Skin epidermis (tissue), 12 donors: ENCODE data around the gene RTP3.

Experiments
- H3K27ac ChIP-seq, 21 experiments: fragments of 200-600 bp; sonication (generic) in 11 of 21; one replicate each; pipeline ENCODE4 v1.5.0; 2020; ENCODE audit warnings: mild to moderate bottlenecking in 3 of 21, inconsistent platforms in 2 of 21, moderate library complexity in 2 of 21
- H3K4me3 ChIP-seq, 7 experiments: fragments of 200-600 bp; sonication (generic) in 2 of 7; one replicate each; pipeline ENCODE4 v1.5.0; 2020; ENCODE audit warnings: inconsistent platforms in 2 of 7, mild to moderate bottlenecking in 2 of 7, moderate library complexity in 1 of 7

The RTP3 gene

DNA sequence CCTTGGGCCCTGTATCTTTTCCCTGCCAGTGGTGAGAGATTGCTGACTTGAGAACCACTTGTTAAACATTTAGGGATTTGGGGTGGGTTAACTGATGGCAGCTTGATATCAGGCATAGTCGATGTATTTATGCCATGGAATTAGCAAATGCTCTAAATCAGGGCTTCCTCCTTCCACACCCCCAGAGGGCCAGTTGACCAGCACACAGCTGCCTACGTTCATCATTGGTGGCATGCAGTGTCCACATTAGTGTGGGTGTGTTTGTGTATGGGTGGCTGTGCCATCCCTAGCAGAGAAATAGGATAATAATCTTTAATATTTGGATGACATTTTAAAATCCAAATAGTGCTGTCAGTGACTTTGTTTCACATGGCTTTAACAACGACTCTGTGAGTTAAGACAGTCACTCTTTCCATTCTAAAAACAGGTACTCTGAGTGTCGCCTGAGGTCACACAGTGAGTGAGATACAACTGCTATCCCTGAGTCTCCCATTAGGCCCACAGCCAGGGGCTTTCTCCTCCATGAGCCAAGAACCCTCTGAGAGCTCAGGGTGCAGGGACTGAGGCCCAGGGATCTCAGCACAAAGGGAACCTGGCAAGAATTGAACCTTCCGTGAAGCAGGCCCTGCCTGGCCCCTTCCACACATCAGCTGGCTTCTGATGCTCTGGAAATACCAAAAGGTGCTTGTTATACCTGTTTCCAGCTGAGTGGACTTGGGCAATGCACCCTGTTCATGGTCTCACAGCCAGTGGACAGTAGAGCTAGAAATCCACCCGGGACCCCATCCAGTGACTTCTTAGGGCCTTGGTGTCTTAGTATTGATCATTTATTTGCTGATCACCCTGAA is 28.8 kb upstream of the RTP3 start:
- H3K4me3 ChIP-seq = no peak overlapping the region
- peak overlapping the region in 2 of 21 experiments; percentile 9 to 12 for H3K27ac ChIP-seq

GRCh38 chr3:46469680-46470357 is 28.0 kb upstream of the RTP3 start:
- H3K4me3 ChIP-seq = no peak overlapping the region
- H3K27ac ChIP-seq = peak overlapping the region in 2 of 21 experiments; percentile 9 to 12

- H3K4me3 ChIP-seq = no peak overlapping the region
- H3K27ac ChIP-seq = no peak overlapping the region
Measured at GRCh38 chr3:46470831-46471230, 26.9 kb upstream of the RTP3 start.

- Histone ChIP-seq H3K4me3 (no peak overlapping the region), H3K27ac (no peak overlapping the region)
Measured at GRCh38 chr3:46471371-46471914, 26.3 kb upstream of the RTP3 start.

- no peak overlapping the region for H3K27ac ChIP-seq
- no peak overlapping the region for H3K4me3 ChIP-seq
Measured at GRCh38 chr3:46472736-46473135, 25.0 kb upstream of the RTP3 start.

DNA sequence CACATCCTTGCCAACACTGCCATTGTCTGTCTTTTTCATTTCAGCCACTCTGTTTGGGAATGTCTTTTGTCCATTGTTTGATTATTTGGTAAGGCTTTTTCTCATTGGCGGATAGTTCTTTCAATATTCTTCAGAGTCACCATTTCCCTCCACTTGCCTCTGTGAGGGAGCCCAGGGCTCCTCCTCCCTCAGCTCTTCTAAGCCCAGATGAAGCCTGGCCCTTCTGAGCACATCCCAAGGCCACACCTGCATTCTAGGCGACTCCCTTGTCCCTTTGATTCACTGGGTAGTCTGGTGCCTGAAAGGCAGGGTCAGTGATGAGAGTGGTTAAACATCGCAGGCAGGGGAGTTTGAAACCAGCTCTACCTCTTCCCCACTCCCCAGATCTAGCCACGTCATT is 20.6 kb upstream of the RTP3 start:
- Histone ChIP-seq H3K27ac (no peak overlapping the region), H3K4me3 (no peak overlapping the region)

DNA sequence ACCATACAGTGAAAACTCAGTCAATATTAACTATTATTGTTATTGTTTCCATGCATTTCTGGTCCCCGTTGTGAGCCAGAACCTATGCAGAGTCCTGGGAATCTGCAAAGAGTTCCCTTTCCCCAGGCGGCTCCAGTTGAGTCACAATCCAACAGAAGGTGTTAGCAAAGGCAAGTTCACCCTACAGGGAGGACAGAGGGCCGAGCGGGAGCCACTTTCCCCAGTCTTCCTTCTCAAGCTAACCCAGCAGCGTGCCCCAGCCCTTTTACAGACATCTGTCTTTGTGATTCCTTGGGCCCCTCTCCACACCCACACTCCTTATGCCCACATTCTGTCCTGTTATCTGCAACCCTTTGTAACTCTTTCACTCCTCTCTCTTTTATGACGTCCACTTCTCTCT is 20.0 kb upstream of the RTP3 start:
- no peak overlapping the region for H3K27ac ChIP-seq
- no peak overlapping the region for H3K4me3 ChIP-seq

GRCh38 chr3:46478341-46478740 is 19.4 kb upstream of the RTP3 start:
- H3K27ac ChIP-seq = no peak overlapping the region
- H3K4me3 ChIP-seq = no peak overlapping the region

DNA sequence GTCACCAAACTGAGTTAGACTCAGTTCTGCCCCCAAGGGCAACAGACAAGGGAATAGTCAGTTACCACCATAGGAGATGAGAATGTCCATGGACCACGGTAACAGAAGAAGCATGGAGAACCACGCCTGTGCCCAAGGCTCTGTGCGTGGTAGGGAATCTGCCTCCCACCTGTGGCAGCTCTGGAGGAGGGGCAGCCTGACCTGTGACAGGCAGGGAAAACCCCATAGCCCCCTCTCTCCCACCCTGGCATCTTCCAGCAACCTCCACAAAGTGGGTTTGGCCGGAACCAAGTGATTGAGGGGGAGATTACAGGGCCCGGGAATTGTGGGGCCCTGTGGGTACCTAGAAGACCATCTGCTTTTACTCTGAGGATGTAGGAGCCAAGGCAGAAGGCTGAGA is 18.8 kb upstream of the RTP3 start:
- Histone ChIP-seq H3K4me3 (no peak overlapping the region), H3K27ac (no peak overlapping the region)

DNA sequence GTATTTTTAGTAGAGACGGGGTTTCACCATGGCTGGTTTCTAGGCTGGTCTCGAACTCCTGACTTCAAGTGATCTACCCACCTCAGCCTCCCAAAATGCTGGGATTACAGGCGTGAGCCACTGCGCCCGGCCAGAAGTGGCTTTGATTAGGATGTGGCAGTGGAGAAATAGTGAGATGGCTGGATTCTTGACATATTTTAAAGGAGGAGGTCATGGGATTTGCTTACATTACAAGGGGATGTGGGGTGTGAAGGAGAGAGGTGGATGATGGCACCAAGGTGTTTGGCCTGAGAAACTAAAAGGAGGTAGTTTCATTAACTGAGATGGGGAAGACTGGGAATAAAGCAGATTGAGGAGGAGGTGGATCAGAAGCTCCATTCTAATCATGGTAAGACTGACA is 18.1 kb upstream of the RTP3 start:
- H3K4me3 ChIP-seq = no peak overlapping the region
- no peak overlapping the region for H3K27ac ChIP-seq

DNA sequence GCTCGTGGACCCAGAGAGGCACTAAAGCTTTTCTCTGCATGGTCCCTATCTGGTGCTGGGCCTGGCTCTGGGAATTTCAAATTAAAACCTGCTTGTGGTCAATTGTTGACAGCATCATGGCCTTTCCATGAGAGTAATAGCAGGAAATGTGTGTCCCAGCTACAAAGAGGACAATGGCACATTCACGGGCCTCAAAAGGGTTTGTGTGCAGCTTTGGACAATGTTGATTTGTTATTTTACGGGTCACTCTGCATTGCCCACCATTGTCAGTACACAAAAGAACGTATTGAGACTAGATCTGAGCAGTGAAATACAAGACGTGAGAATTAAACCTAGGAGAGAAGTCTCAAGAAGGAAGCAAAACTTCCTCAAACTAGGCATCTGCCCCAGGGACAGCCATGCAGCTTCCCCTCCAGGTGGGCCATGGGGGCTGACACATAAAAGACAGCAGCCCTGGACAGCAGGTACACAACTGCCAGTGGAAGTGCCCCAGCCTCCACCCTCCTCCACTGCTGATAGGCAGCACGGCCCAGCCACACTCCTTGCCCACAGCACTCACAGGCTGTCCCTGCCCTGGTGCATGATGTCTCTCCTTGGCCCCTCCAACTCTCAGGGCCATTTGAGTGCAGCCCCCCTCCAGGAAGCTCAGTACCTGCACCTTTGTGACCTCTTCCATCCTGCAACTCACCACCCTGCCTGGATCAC is 17.1 kb upstream of the RTP3 start:
- no peak overlapping the region for H3K4me3 ChIP-seq
- H3K27ac ChIP-seq = no peak overlapping the region

- no peak overlapping the region for H3K4me3 ChIP-seq
- no peak overlapping the region for H3K27ac ChIP-seq
Measured at GRCh38 chr3:46481636-46482035, 16.1 kb upstream of the RTP3 start.

GRCh38 chr3:46482632-46483350 is 15.0 kb upstream of the RTP3 start:
- H3K27ac ChIP-seq = no peak overlapping the region
- no peak overlapping the region for H3K4me3 ChIP-seq

GRCh38 chr3:46483825-46484224 is 14.0 kb upstream of the RTP3 start:
- H3K4me3 ChIP-seq = no peak overlapping the region
- no peak overlapping the region for H3K27ac ChIP-seq

- H3K4me3 ChIP-seq = no peak overlapping the region
- H3K27ac ChIP-seq = no peak overlapping the region
Measured at GRCh38 chr3:46484388-46484787, 13.4 kb upstream of the RTP3 start.

DNA sequence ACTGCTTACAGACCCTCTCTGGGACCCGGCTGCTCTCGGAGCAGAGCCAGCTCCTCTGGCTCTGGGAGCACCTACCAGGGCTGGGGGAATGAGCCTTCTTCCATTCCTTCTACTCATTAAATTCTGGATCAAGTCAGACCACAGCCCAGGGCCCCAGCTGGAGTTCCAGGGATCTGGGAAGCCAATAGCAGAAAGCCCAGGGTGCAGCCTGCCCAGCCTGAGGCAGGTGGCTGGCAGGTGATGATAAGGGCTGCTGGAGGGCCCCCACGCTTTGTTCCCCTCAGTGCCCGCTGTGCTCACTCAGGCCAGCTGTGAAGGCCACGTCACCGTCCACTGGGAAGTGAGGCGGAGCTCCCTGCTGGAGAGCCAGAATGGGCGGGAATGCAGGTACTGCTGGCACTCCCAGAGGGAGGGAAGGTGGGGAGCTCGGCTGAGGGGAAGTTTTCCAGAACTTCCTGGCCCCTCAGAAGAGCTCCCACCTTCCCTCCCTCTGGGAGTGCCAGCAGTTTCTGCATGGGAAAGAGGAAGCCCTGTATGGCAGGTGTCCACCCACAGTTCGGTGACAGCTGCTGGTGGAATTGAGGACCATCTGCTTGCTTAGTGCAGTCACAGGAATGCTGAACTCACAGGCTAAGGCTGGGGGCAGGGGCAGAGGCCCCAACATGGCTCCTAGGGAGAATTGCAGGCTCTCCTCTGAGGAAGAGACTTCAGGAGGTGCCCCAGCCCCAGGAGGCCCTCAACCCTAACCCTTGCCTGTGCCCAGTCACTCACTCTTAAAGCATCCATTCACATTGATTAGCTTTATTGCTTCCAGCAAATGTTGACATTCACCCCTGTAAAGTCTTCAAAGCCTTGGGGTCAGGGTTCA is 12.6 kb upstream of the RTP3 start:
- Histone ChIP-seq H3K27ac (no peak overlapping the region), H3K4me3 (no peak overlapping the region)

DNA sequence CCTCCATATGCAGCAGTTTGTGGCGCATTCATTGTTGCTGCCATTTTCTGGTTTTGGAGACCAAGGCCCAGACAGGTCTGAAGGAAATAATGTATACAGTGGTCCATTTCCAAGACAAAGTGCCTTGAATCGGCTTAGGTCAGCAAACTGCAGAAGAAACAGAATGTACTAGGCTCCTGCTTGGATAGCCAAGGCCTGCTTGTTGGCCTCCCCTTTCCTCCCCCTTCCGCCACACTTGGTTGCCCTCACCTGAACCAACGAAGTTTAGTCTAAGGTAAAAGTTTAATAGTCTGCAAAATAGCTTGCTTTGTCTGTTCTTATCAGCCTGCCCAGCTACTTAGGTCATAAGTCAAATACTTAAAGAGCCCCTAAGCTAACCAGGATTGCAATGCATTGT is 12.0 kb upstream of the RTP3 start:
- Histone ChIP-seq H3K27ac (no peak overlapping the region), H3K4me3 (no peak overlapping the region)

GRCh38 chr3:46488735-46489361 is 8.9 kb upstream of the RTP3 start:
- Histone ChIP-seq H3K4me3 (no peak overlapping the region), H3K27ac (peak overlapping the region in 3 of 21 experiments; percentile 10 to 61 (median 33))
